ENCODE data around the gene UCK1. TPM values are rescaled to one million over a fixed set of nuclear protein-coding genes. Genes with fewer than 3 reads are reported as not detected.

UCK1 gene
- total and polyA plus RNA-seq, 2 of the 4 experiments (the other 2 are of a cell fraction), result 17.9 to 21.4 TPM

GRCh38 chr9:131487001-131487400 is 44.1 kb downstream of the UCK1 start:
- Histone ChIP-seq H3K4me2 (ENCODE audit: low read depth, low read length) (no peak overlapping the region), H3K4me1 (ENCODE audit: control insufficient read depth, insufficient read depth, low read length) (no peaks in the 10 kb centered on the region), H3K27me3 (ENCODE audit: control insufficient read depth, insufficient read depth, low read length) (no peaks in the 10 kb centered on the region), H3K4ac (ENCODE audit: low read depth, low read length) (no peak overlapping the region), H3K9ac (ENCODE audit: low read depth, low read length) (no peak overlapping the region), H3K9me3 (ENCODE audit: control insufficient read depth, insufficient read depth, low read length) (no peaks in the 10 kb centered on the region), H3K36me3 (ENCODE audit: control insufficient read depth, insufficient read depth, low read length) (peaks cover 95% of the 10 kb centered on the region), H2BK5ac (ENCODE audit: low read depth, low read length, poor library complexity, severe bottlenecking) (no peak overlapping the region), H2AK9ac (replicated peaks; ENCODE audit: low read depth, low read length, poor library complexity) (no peak overlapping the region), H3K18ac (ENCODE audit: low read depth, low read length) (no peak overlapping the region), H3K4me3 (ENCODE audit: insufficient read depth, low read depth, low read length) (no peak overlapping the region), H4K5ac (ENCODE audit: low read depth, low read length) (no peak overlapping the region), H3K56ac (ENCODE audit: extremely low read depth, insufficient read depth, low read length) (no peak overlapping the region), H4K20me1 (ENCODE audit: insufficient read depth, low read length) (peaks cover 16% of the 10 kb centered on the region), H3K27ac (ENCODE audit: insufficient read depth, low read length) (no peak overlapping the region), H3K23ac (ENCODE audit: low read depth, low read length) (no peak overlapping the region), H2AFZ (replicated peaks; ENCODE audit: low read length, poor library complexity) (no peak overlapping the region), H2BK120ac (ENCODE audit: low read depth, low read length) (no peak overlapping the region), H4K91ac (ENCODE audit: insufficient read depth, low read depth, low read length) (no peak overlapping the region), H2BK15ac (ENCODE audit: low read depth, low read length) (no peak overlapping the region), H3K14ac (replicated peaks; ENCODE audit: low read depth, low read length) (no peak overlapping the region), H3K9me1 (ENCODE audit: insufficient read depth, low read length) (no peaks in the 10 kb centered on the region), H3K79me1 (ENCODE audit: low read depth in 1 of 2, low read length in 2 of 2) (peaks cover 25 to 53% of the 10 kb centered on the region in 2 experiments; a peak in 3 of 4 replicates), H2BK20ac (ENCODE audit: low read depth, low read length) (no peak overlapping the region), H2AK5ac (ENCODE audit: low read depth, low read length) (no peak overlapping the region), H4K8ac (ENCODE audit: low read depth in 2 of 2, low read length in 2 of 2) (no peak overlapping the region)
- TF ChIP-seq FOS (IDR thresholded peaks at IDR 0.05; ENCODE audit: low read depth, low read length), result no peak
- TF ChIP-seq NFE2L2 (IDR thresholded peaks at IDR 0.05; ENCODE audit: low read depth, low read length), result no peak
- TF ChIP-seq, protein P1, sequence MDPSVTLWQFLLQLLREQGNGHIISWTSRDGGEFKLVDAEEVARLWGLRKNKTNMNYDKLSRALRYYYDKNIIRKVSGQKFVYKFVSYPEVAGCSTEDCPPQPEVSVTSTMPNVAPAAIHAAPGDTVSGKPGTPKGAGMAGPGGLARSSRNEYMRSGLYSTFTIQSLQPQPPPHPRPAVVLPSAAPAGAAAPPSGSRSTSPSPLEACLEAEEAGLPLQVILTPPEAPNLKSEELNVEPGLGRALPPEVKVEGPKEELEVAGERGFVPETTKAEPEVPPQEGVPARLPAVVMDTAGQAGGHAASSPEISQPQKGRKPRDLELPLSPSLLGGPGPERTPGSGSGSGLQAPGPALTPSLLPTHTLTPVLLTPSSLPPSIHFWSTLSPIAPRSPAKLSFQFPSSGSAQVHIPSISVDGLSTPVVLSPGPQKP (IDR thresholded peaks at IDR 0.05; ENCODE audit: borderline replicate concordance, low read depth, low read length), result no peak
- TF ChIP-seq RAD21 (IDR thresholded peaks at IDR 0.05; ENCODE audit: low read length), result no peak
- TF ChIP-seq BHLHE40 (IDR thresholded peaks at IDR 0.05; ENCODE audit: low read depth, low read length), result no peak
- TF ChIP-seq RFX5 (IDR thresholded peaks at IDR 0.05; ENCODE audit: low read depth, low read length), result no peak
- no peak for TF ChIP-seq MAFK (IDR thresholded peaks at IDR 0.05; ENCODE audit: low read depth, low read length)
- no peak for TF ChIP-seq POLR2A (IDR thresholded peaks at IDR 0.05; ENCODE audit: low read depth, low read length)
- no peak for TF ChIP-seq CHD1 (IDR thresholded peaks at IDR 0.05; ENCODE audit: low read depth, low read length)
- TF ChIP-seq, protein P2, sequence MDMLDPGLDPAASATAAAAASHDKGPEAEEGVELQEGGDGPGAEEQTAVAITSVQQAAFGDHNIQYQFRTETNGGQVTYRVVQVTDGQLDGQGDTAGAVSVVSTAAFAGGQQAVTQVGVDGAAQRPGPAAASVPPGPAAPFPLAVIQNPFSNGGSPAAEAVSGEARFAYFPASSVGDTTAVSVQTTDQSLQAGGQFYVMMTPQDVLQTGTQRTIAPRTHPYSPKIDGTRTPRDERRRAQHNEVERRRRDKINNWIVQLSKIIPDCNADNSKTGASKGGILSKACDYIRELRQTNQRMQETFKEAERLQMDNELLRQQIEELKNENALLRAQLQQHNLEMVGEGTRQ (IDR thresholded peaks at IDR 0.05; ENCODE audit: low read depth, low read length), result no peak
- no peak for TF ChIP-seq MXI1 (IDR thresholded peaks at IDR 0.05; ENCODE audit: borderline replicate concordance, low read depth, low read length)
- TF ChIP-seq, protein P3, sequence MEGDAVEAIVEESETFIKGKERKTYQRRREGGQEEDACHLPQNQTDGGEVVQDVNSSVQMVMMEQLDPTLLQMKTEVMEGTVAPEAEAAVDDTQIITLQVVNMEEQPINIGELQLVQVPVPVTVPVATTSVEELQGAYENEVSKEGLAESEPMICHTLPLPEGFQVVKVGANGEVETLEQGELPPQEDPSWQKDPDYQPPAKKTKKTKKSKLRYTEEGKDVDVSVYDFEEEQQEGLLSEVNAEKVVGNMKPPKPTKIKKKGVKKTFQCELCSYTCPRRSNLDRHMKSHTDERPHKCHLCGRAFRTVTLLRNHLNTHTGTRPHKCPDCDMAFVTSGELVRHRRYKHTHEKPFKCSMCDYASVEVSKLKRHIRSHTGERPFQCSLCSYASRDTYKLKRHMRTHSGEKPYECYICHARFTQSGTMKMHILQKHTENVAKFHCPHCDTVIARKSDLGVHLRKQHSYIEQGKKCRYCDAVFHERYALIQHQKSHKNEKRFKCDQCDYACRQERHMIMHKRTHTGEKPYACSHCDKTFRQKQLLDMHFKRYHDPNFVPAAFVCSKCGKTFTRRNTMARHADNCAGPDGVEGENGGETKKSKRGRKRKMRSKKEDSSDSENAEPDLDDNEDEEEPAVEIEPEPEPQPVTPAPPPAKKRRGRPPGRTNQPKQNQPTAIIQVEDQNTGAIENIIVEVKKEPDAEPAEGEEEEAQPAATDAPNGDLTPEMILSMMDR (conservative IDR thresholded peaks at IDR 0.05; ENCODE audit: low read depth, low read length), result no peak
- no peak for TF ChIP-seq MAZ (IDR thresholded peaks at IDR 0.05; ENCODE audit: borderline replicate concordance, low read depth, low read length)
- TF ChIP-seq CEBPB (IDR thresholded peaks at IDR 0.05; ENCODE audit: low read depth, low read length), result no peak
- dilution Hi-C loops (cut with HindIII; ENCODE audit: low sequenced_read_pairs, unreplicated experiment) (no loop called here), intact Hi-C loops (cut with micrococcal nuclease) (no loop called here), in situ Hi-C loops (cut with MboI; ENCODE audit: low sequenced_read_pairs) (no loop called here)
- no peak for DNase-seq
- no CpG with 5 or more reads among the region's 9 CpGs for WGBS, 2 experiments (ENCODE audit: extremely low coverage in 2 of 2, insufficient read length in 1 of 2)
- POLR2A ChIA-PET (ENCODE audit: unreplicated experiment), result no interaction called here
- BruUV-seq (replicated peaks), result no TSS peak
- no peak for ATAC-seq (ENCODE audit: low read depth)
- CTCF ChIA-PET, result no interaction called here
